ENCODE results near the gene GALNT9.

DNA sequence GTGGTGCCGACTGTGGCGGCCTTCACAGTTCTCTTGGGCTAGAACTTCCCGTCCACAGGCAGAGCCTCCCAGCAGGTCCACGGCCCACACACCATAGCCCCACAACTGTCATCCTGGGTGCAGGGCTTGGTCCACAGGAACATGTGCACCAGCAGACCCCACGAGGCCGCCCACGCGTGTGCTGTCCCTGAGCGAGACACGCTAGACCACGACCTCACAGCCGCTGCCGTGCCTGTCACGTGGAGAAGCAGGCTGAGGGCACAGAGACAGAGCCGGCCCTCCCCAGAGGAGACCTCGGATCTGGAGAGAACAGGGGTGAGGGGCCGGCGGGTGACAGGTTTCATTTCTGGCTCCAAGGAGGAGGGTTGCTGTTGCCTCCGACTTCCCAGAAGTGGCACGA is 8.9 kb upstream of the GALNT9 start:
- TF ChIP-seq ARNT (IDR thresholded peaks at IDR 0.05) (no peak), ELF4 (IDR thresholded peaks at IDR 0.05) (no peak), L3MBTL2 (conservative IDR thresholded peaks at IDR 0.05) (no peak), LEF1 (IDR thresholded peaks at IDR 0.05; ENCODE audit: borderline replicate concordance) (no peak), FOXM1 (IDR thresholded peaks at IDR 0.05; ENCODE audit: borderline replicate concordance) (no peak), SP1 (IDR thresholded peaks at IDR 0.05) (no peak), BHLHE40 (IDR thresholded peaks at IDR 0.05; ENCODE audit: borderline replicate concordance) (no peak), TARDBP (IDR thresholded peaks at IDR 0.05) (no peak), SUZ12 (IDR thresholded peaks at IDR 0.05) (no peak), NFRKB (IDR thresholded peaks at IDR 0.05) (no peak), ZNF384 (IDR thresholded peaks at IDR 0.05) (no peak)
- TF ChIP-seq, protein P1, sequence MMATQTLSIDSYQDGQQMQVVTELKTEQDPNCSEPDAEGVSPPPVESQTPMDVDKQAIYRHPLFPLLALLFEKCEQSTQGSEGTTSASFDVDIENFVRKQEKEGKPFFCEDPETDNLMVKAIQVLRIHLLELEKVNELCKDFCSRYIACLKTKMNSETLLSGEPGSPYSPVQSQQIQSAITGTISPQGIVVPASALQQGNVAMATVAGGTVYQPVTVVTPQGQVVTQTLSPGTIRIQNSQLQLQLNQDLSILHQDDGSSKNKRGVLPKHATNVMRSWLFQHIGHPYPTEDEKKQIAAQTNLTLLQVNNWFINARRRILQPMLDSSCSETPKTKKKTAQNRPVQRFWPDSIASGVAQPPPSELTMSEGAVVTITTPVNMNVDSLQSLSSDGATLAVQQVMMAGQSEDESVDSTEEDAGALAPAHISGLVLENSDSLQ (IDR thresholded peaks at IDR 0.05): no peak

Measured in HEK293T (cell line).